Measurements from ENCODE around the gene PCTP.

DNA sequence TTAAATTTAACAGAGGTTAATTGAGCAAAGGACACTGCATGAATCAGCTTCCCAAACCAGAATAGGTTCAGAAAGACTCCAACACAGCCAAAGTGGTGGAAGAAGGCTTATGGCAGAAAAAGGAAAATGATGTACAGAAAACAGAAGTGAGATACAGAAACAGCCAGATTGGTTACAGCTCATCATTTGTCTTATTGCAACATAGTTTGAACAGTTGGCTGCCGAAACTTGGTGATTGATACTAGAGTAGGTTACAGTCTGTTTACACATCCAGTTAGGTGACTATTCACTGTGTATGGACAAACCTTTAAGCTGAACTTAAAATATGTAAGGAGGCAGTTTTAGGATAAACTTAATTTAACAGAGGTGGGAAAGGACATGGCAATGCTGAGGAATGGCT, 46.5 kb upstream of the PCTP start:
- TF ChIP-seq, protein P1, sequence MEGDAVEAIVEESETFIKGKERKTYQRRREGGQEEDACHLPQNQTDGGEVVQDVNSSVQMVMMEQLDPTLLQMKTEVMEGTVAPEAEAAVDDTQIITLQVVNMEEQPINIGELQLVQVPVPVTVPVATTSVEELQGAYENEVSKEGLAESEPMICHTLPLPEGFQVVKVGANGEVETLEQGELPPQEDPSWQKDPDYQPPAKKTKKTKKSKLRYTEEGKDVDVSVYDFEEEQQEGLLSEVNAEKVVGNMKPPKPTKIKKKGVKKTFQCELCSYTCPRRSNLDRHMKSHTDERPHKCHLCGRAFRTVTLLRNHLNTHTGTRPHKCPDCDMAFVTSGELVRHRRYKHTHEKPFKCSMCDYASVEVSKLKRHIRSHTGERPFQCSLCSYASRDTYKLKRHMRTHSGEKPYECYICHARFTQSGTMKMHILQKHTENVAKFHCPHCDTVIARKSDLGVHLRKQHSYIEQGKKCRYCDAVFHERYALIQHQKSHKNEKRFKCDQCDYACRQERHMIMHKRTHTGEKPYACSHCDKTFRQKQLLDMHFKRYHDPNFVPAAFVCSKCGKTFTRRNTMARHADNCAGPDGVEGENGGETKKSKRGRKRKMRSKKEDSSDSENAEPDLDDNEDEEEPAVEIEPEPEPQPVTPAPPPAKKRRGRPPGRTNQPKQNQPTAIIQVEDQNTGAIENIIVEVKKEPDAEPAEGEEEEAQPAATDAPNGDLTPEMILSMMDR (IDR thresholded peaks at IDR 0.05): no peak
- no peak for TF ChIP-seq POLR2A (IDR thresholded peaks at IDR 0.05)
